Measurements from ENCODE around the gene FLT1.

FLT1 gene

GRCh38 chr13:28409648-28410047 is 85.3 kb downstream of the FLT1 start:
- no peak for DNase-seq (ENCODE audit: low read depth)
- H3K4me3 ChIP-seq (ENCODE audit: low read length), result no peak overlapping the region
- no peak for TF ChIP-seq CTCF (conservative IDR thresholded peaks at IDR 0.05; ENCODE audit: low read depth, low read length)

- DNase-seq (ENCODE audit: low read depth), result no peak
- no peak for TF ChIP-seq CTCF (conservative IDR thresholded peaks at IDR 0.05; ENCODE audit: low read depth, low read length)
- no peak overlapping the region for H3K4me3 ChIP-seq (ENCODE audit: low read length)
Measured at GRCh38 chr13:28408863-28409262, 86.1 kb downstream of the FLT1 start.

- TF ChIP-seq CTCF (conservative IDR thresholded peaks at IDR 0.05; ENCODE audit: low read depth, low read length), result no peak
- no peak for DNase-seq (ENCODE audit: low read depth)
- H3K4me3 ChIP-seq (ENCODE audit: low read length), result no peak overlapping the region
Measured at GRCh38 chr13:28408235-28408848, 86.6 kb downstream of the FLT1 start.

- TF ChIP-seq CTCF (conservative IDR thresholded peaks at IDR 0.05; ENCODE audit: low read depth, low read length), result no peak
- no peak for DNase-seq (ENCODE audit: low read depth)
- H3K4me3 ChIP-seq (ENCODE audit: low read length), result no peak overlapping the region
Measured at GRCh38 chr13:28406733-28407266, 88.1 kb downstream of the FLT1 start.

- H3K4me3 ChIP-seq (ENCODE audit: low read length), result no peak overlapping the region
- TF ChIP-seq CTCF (conservative IDR thresholded peaks at IDR 0.05; ENCODE audit: low read depth, low read length), result no peak
Measured at GRCh38 chr13:28402057-28402381, 92.9 kb downstream of the FLT1 start.

GRCh38 chr13:28401303-28402056 is 93.4 kb downstream of the FLT1 start:
- DNase-seq (ENCODE audit: low read depth), result no peak
- no peak for TF ChIP-seq CTCF (conservative IDR thresholded peaks at IDR 0.05; ENCODE audit: low read depth, low read length)
- H3K4me3 ChIP-seq (ENCODE audit: low read length), result no peak overlapping the region

More at GRCh38 chr13:28402057-28402381, 92.9 kb downstream of the FLT1 start:
- DNase-seq (ENCODE audit: low read depth), result no peak

- H3K4me3 ChIP-seq (ENCODE audit: low read length), result no peak overlapping the region
- TF ChIP-seq CTCF (conservative IDR thresholded peaks at IDR 0.05; ENCODE audit: low read depth, low read length), result no peak
- no peak for DNase-seq (ENCODE audit: low read depth)
Measured at GRCh38 chr13:28396053-28396452, 98.9 kb downstream of the FLT1 start.
